ENCODE results near the gene IL13RA2.

IL13RA2 gene

DNA sequence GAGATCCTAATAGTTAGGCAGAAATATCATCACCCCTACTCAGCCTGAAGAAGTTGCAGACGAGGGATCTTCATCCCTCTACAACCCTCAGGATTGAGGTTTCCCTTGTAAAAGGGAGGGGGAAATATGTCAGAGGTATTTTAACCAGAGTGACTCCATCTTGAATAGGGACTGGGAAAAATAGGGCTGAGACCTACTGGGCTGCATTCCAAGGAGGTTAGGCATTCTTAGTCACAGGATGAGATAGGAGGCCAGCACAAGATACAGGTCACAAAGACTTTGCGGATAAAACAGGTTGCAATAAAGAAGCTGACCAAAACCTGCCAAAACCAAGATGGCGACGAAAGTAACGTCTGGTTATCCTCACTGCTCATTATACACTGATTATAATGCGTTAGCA lies 17.5 kb downstream of the IL13RA2 start:
- Histone ChIP-seq H3K27me3 (ENCODE audit: control insufficient read depth, insufficient read depth, low read length) (peaks cover 8% of the 10 kb centered on the region), H3K4me1 (ENCODE audit: control insufficient read depth, insufficient read depth, low read length) (no peaks in the 10 kb centered on the region), H3K36me3 (ENCODE audit: control insufficient read depth, insufficient read depth, low read length) (no peaks in the 10 kb centered on the region), H3K27ac (ENCODE audit: low read depth, low read length) (no peak overlapping the region), H3K9ac (ENCODE audit: low read depth, low read length) (no peak overlapping the region), H3K4me3 (ENCODE audit: low read depth, low read length) (no peak overlapping the region), H3K9me3 (ENCODE audit: control insufficient read depth, insufficient read depth, low read length) (no peaks in the 10 kb centered on the region)

DNA sequence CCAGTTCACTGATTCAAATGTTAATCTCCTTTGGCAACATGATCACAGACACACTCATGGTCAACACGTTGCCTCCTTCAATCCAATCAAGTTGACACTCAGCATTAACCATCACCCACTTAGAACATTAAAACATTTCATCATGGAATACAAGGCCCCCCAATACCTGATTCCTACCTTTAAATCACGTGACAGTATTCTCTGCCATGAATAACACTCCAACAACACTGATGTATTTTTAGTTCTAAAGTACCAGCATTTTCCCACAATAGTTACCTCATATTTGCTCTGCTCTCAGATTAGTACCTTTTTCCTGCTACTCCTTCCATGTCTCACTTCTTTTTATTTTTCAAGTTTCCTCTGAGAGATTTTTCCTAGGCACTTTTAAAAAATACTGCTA lies 19.6 kb downstream of the IL13RA2 start:
- Histone ChIP-seq H3K4me1 (ENCODE audit: control insufficient read depth, insufficient read depth, low read length) (no peaks in the 10 kb centered on the region), H3K4me3 (ENCODE audit: low read depth, low read length) (no peak overlapping the region), H3K27me3 (ENCODE audit: control insufficient read depth, insufficient read depth, low read length) (peaks cover 8% of the 10 kb centered on the region), H3K36me3 (ENCODE audit: control insufficient read depth, insufficient read depth, low read length) (no peaks in the 10 kb centered on the region), H3K9ac (ENCODE audit: low read depth, low read length) (no peak overlapping the region), H3K27ac (ENCODE audit: low read depth, low read length) (no peak overlapping the region), H3K9me3 (ENCODE audit: control insufficient read depth, insufficient read depth, low read length) (no peaks in the 10 kb centered on the region)

DNA sequence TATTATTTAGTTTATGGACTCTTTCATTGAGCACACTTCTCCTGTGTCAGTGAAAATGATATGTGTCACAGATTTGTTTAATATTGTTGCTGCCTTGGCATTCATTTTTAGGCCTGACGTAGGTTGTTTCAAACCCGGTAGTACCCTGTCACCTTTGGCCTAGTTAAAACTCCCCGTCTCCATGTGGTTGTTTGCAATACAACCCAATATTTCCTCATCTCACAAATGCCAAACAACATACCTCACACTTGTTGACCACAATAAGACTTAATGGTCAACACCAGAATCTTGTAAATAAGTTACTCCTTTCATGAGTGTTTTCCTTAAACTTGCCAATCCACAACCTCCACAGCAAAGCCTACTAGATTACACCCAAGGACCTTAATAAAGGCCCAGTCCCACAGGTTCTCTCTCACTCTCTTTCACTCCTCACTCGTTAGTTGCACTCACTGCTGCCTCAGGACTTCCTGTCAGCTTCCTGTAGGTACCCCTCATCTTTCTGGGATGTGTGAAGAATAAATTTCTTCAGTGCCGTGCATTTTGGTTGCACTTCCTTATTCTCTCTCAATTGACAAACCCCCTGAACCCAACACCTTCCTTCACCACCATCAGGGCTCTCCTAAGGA lies 31.3 kb downstream of the IL13RA2 start:
- Histone ChIP-seq H3K9me3 (ENCODE audit: control insufficient read depth, insufficient read depth, low read length) (no peaks in the 10 kb centered on the region), H3K4me1 (ENCODE audit: control insufficient read depth, insufficient read depth, low read length) (no peaks in the 10 kb centered on the region), H3K27ac (ENCODE audit: low read depth, low read length) (no peak overlapping the region), H3K36me3 (ENCODE audit: control insufficient read depth, insufficient read depth, low read length) (no peaks in the 10 kb centered on the region), H3K27me3 (ENCODE audit: control insufficient read depth, insufficient read depth, low read length) (peaks cover 31% of the 10 kb centered on the region), H3K4me3 (ENCODE audit: low read depth, low read length) (no peak overlapping the region), H3K9ac (ENCODE audit: low read depth, low read length) (no peak overlapping the region)

DNA sequence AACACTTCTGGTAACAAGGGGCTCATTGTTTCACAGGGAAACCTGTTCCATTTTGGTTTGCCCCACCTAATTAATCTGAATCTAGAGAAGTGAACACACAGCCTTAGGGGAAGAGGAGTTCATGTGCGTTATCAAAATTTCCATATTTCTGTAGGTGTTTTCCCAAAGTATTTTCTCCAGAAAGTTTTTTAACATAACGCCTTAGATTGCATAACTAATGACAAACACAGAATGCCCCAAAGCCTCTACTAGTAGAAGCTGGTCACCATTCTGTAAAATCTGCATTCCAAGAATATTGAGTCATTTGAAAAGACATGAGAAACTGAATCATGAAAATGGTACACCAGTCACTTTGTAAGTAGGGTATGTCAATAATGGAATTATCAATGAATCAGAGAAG lies 41.1 kb downstream of the IL13RA2 start:
- Histone ChIP-seq H3K4me1 (ENCODE audit: control insufficient read depth, insufficient read depth, low read length) (no peaks in the 10 kb centered on the region), H3K27ac (ENCODE audit: low read depth, low read length) (no peak overlapping the region), H3K9me3 (ENCODE audit: control insufficient read depth, insufficient read depth, low read length) (no peaks in the 10 kb centered on the region), H3K4me3 (ENCODE audit: low read depth, low read length) (no peak overlapping the region), H3K27me3 (ENCODE audit: control insufficient read depth, insufficient read depth, low read length) (peaks cover 10% of the 10 kb centered on the region), H3K9ac (ENCODE audit: low read depth, low read length) (no peak overlapping the region), H3K36me3 (ENCODE audit: control insufficient read depth, insufficient read depth, low read length) (no peaks in the 10 kb centered on the region)

DNA sequence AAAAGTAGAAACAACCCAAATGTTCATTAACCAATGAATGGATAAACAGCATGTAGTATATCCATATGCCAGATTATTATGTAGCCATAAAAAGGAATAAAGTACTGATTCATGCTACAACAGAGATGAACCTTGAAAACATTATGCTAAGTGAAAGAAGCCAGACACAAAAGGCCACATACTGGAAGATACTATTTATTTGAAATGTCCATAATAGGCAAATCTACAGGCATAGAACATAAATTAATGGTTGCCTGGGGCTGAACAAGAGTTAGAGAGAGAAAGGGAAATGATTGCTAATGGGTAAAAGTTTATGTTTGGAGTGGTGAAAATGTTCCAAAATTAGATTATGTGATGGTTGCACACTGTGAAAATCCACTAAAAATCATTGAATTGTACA lies 44.4 kb downstream of the IL13RA2 start:
- H3K9ac ChIP-seq (ENCODE audit: low read depth, low read length), result no peak overlapping the region
- peaks cover 6% of the 10 kb centered on the region for H3K27me3 ChIP-seq (ENCODE audit: control insufficient read depth, insufficient read depth, low read length)
- no peaks in the 10 kb centered on the region for H3K9me3 ChIP-seq (ENCODE audit: control insufficient read depth, insufficient read depth, low read length)
- no peak overlapping the region for H3K27ac ChIP-seq (ENCODE audit: low read depth, low read length)
- peaks cover 4% of the 10 kb centered on the region; the same call in 1 of the 2 replicates for H3K4me1 ChIP-seq (ENCODE audit: control insufficient read depth, insufficient read depth, low read length)
- H3K36me3 ChIP-seq (ENCODE audit: control insufficient read depth, insufficient read depth, low read length), result no peaks in the 10 kb centered on the region
- no peak overlapping the region for H3K4me3 ChIP-seq (ENCODE audit: low read depth, low read length)

DNA sequence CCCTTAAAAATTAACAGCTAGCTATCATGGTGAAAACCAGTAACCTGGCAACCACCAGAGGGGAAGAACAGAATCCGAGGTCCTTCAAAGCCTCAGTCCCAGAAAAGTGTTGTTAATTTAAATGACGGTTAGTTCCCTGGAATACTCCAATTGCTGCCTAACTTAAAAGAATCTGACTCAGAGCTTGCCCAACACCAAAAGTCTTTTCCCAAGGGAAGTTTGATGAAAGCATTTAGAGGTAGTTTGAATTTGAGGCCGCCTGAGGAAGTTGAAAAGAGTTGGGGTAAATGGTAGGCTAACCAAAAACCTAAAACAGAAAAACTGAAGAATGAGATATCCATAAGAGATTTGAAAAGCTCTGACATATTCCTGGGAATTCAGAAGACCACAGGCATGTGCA lies 46.6 kb downstream of the IL13RA2 start:
- no peak overlapping the region for H3K9ac ChIP-seq (ENCODE audit: low read depth, low read length)
- no peaks in the 10 kb centered on the region for H3K36me3 ChIP-seq (ENCODE audit: control insufficient read depth, insufficient read depth, low read length)
- peaks cover 4% of the 10 kb centered on the region; the same call in 1 of the 2 replicates for H3K4me1 ChIP-seq (ENCODE audit: control insufficient read depth, insufficient read depth, low read length)
- H3K27ac ChIP-seq (ENCODE audit: low read depth, low read length), result no peak overlapping the region
- H3K27me3 ChIP-seq (ENCODE audit: control insufficient read depth, insufficient read depth, low read length), result peaks cover 6% of the 10 kb centered on the region
- H3K4me3 ChIP-seq (ENCODE audit: low read depth, low read length), result no peak overlapping the region
- H3K9me3 ChIP-seq (ENCODE audit: control insufficient read depth, insufficient read depth, low read length), result no peaks in the 10 kb centered on the region

DNA sequence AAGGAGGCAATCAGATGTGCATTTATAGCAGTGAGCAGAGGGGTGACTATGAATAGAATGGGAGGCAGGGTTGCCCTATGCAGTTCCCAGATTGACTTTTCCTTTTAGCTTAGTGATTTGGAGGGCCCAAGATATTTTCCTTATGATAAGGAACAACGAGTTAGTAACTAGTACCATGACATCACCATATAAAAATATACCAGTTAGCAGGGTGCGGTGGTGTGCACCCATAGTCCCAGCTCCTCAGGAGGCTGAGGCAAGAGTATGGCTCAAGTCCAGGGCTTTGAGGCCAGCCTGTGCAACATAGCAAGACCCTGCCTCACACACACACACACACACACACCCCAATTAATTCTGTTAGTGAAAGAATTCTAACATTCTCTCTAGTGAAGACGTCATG lies 53.0 kb downstream of the IL13RA2 start:
- Histone ChIP-seq H3K9me3 (ENCODE audit: control insufficient read depth, insufficient read depth, low read length) (no peaks in the 10 kb centered on the region), H3K27me3 (ENCODE audit: control insufficient read depth, insufficient read depth, low read length) (no peaks in the 10 kb centered on the region), H3K36me3 (ENCODE audit: control insufficient read depth, insufficient read depth, low read length) (no peaks in the 10 kb centered on the region), H3K4me1 (ENCODE audit: control insufficient read depth, insufficient read depth, low read length) (peaks cover 14% of the 10 kb centered on the region; the same call in 1 of the 2 replicates), H3K9ac (ENCODE audit: low read depth, low read length) (no peak overlapping the region), H3K27ac (ENCODE audit: low read depth, low read length) (no peak overlapping the region), H3K4me3 (ENCODE audit: low read depth, low read length) (no peak overlapping the region)

DNA sequence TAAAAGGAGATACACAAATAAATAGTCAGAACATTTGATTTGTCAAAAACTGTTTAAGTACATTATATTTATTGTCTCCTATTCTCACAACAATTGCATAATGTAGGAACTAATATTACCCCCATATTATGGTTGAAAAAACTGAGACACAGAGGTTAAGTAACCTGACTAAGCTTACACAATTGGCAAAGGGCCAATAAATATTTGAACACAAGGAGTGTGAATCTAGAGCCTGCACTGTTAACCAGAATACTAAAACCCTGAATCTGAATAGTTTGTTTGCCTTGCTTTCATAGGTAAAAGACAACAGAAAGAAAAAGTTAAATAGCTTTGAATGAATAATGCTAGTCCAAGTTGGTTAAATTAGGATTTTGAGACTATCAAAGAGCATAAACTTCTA lies 55.2 kb downstream of the IL13RA2 start:
- Histone ChIP-seq H3K9me3 (ENCODE audit: control insufficient read depth, insufficient read depth, low read length) (no peaks in the 10 kb centered on the region), H3K36me3 (ENCODE audit: control insufficient read depth, insufficient read depth, low read length) (no peaks in the 10 kb centered on the region), H3K27me3 (ENCODE audit: control insufficient read depth, insufficient read depth, low read length) (peaks cover 6% of the 10 kb centered on the region; the same call in 1 of the 2 replicates), H3K4me1 (ENCODE audit: control insufficient read depth, insufficient read depth, low read length) (peaks cover 10% of the 10 kb centered on the region; the same call in 1 of the 2 replicates), H3K27ac (ENCODE audit: low read depth, low read length) (no peak overlapping the region), H3K4me3 (ENCODE audit: low read depth, low read length) (no peak overlapping the region), H3K9ac (ENCODE audit: low read depth, low read length) (no peak overlapping the region)

DNA sequence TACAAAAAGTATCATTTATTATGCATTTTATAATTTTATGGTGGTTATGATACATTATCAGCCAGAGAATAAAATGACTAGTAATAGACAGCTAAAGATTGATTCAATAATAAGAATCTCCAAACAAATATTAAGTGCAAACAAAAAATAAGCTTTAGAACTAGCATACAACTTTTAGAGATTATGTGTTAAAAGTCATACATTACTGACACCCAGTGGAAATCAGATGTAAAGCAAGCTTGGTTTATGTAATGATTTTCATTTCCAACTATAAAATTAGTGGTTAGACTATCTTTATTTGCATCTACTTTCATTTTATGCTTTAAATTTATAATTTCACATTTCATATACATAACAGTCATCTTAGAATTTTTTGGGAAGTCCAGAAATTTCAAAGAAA lies 57.7 kb downstream of the IL13RA2 start:
- H3K4me1 ChIP-seq (ENCODE audit: control insufficient read depth, insufficient read depth, low read length), result peaks cover 10% of the 10 kb centered on the region; the same call in 1 of the 2 replicates
- no peak overlapping the region for H3K27ac ChIP-seq (ENCODE audit: low read depth, low read length)
- H3K4me3 ChIP-seq (ENCODE audit: low read depth, low read length), result no peak overlapping the region
- H3K9ac ChIP-seq (ENCODE audit: low read depth, low read length), result no peak overlapping the region
- H3K27me3 ChIP-seq (ENCODE audit: control insufficient read depth, insufficient read depth, low read length), result peaks cover 6% of the 10 kb centered on the region; the same call in 1 of the 2 replicates
- H3K36me3 ChIP-seq (ENCODE audit: control insufficient read depth, insufficient read depth, low read length), result no peaks in the 10 kb centered on the region
- H3K9me3 ChIP-seq (ENCODE audit: control insufficient read depth, insufficient read depth, low read length), result no peaks in the 10 kb centered on the region

Measured in HUES48 (cell line).